Fibroblast of skin of abdomen (primary cell): ENCODE data around the gene MYL4.
A peak's percentile ranks its signal among the peaks of the same experiment; 100 is the strongest.
"Not testable (repeated sequence)": the region's sequence is repeated elsewhere in the genome, so short reads cannot be mapped to it uniquely, and the experiment has no call there.

Source experiments
- DNase-seq: peaks from one replicate; pipeline ENCODE4 v3.0.0-alpha.2; 2013

MYL4 gene

DNA sequence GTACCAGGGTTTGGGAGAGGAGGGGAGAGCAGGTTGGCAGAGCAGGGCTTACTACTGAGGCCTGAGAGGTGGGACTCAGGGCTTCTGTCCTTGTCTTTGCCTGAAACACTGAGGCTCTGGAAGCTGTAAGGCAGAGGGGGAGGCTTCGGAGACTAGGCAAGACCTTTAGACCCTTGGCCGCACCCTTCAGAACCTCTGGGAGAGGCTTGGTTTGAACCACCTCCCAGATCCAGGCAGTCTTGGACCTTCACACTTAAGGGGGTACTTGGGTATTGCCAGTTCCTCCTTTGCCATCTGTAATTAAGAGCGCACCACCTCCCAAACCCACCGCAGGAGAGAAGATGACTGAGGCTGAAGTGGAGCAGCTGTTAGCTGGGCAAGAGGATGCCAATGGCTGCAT, 12.9 kb downstream of the MYL4 start:
- DNase-seq = no peak

- DNase-seq = no peak
These were observed 13.9 kb downstream of the MYL4 start for GRCh38 chr17:47223007-47223406.

- DNase-seq = no peak
These were observed 14.3 kb downstream of the MYL4 start for GRCh38 chr17:47223460-47223859.

DNA sequence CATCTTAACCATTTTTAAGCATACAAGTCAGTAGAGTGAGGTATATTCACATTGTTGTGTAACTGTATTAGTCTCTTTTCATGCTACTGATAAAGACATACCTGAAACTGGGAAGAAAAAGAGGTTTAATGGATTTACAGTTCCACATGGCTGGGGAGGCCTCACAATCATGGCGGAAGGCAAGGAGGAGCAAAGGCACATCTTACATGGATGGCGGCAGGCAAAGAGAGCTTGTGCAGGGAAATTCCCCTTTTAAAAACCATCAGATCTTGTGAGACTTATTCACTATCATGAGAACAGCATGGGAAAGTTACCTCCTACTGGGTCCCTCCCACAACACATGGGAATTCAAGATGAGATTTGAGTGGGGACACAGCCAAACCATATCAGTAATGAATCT, 14.9 kb downstream of the MYL4 start:
- not testable (repeated sequence) for DNase-seq

- DNase-seq = peak; percentile 43
These were observed 15.8 kb downstream of the MYL4 start for GRCh38 chr17:47224966-47225365.

GRCh38 chr17:47225436-47225858, 16.3 kb downstream of the MYL4 start:
- DNase-seq = peak; percentile 89

DNA sequence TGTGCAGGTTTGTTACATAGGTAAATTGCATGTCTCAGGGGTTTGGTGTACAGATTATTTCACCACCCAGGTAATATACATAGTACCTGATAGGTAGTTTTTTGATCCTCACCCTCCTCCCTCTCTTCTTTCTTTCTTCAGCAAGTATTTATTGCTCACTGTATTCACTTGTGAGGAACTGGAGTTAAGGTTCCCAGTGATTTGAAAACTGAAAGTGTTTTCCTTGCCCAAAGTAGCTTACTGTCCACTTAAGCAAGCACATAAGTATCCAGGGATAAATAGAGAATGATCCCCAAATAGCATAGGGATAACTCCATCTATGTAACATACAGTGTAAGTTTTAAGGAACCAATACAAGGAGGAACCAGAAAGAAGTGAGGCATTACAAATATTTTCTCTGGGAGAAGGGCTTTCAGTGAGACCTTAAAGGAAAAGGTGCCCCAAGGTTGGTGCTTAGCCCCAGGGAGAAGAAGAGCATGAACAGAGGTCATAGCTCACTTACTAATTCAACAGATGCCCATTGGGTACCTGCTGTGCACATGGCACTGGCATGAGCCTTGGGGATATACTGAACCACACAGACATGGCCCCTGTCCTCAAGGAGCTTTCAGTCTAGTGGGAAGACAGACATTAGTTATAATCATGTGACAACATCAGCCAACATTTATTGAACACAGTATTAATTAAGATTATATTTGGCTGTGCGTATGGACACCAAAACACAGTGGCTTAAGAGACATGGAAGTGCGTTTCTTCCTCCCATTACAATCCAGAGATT, 17.0 kb downstream of the MYL4 start:
- no peak for DNase-seq

DNA sequence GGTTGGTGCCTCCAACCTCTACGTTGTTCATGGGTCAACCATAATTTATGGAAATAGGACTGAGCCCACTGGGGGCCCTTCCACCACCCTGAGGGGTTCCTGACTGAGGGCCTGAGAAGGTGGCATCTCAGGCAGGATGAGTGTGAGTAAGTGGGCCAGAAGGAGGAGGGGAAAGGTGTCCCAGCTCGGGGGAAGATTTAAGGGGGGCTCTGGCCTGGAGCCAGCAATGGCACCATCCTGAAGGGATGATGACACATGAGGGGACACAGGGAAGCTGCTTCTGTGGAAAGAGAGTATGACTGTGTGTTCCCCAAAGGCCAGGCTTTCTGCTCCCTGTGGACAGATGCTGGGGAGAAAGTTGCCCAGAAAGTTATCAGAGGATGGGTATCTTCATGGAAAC, 18.7 kb downstream of the MYL4 start:
- no peak for DNase-seq

DNA sequence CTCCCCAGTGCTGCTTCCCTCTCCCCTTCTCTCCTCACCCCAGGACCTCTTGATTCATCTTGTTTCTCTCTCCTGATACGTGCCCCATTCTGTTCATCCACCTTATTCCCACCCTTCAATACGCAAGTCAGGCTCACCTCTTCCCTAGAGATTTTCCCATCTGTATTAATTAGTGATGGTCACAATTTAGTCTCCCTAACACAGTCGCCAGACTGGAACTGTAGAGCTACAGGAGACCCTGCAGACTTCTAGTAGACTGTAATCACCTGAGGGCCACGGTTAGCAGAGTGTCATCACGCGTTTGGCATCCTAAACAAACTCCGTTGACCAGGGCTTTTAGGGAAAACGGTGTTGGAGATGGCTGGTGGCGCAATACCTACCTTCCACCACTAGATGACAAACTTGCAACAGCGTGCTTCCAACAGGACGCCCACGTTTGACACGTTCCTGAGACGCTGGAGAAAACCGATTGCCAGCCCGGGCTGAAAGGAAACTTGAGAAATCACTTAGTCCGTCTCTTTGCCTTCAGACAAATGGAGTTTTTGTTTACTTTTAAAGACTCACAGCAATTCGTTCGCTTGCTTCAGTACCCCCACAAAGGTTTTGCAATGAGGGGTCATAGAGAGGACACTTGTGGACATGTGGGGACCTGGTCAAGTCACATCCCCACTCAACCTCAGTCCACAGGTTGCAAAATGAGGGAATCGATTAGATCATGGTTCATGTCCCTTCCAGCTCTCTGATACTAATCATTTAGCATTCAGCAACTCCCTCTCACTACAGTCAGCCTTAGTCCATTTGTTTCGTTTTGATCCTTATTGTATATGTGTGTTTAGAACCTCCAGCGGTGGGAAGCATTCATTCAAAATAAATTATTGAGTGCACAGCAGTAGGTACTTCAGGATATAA, 20.6 kb downstream of the MYL4 start:
- peak; percentile 92 for DNase-seq

- DNase-seq = no peak
These were observed 21.7 kb downstream of the MYL4 start for GRCh38 chr17:47230864-47231263.

- no peak for DNase-seq
These were observed 22.2 kb downstream of the MYL4 start for GRCh38 chr17:47231334-47231733.

DNA sequence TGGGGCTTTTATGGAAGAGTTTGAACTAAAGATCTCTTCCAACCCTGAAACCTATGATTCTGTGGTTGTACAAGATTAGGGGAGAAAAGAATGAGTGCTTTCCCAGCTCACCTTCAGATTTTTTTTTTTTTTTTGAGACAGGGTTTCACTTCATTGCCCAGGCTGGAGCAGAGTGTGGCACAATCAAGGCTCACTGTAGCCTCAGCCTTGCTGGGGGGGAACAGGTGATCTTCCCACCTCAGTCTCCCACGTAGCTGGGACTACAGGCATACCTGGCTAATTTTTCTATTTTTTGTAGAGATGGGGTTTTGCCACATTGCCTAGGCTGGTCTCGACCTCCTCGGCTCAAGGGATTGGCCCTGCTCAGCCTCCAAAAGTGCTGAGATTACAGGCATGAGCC, 22.7 kb downstream of the MYL4 start:
- DNase-seq = no peak

DNA sequence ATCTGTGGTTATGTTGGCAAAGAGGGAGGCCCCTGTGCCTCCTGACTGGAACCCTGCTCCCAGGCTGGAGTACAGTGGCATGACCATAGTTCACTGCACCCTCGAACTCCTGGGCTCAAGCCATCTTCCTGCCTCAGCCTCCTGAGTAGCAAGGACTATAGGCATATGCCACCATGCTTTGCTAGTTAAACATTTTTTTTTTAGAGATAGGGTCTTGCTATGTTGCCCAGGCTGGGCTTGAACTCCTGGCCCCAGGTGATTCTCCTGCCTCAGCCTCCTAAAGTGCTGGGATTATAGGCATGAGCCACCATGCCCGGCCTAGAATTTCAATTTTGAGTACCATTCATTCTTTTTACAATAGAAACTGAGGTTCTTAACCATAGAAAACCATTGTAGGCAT, 23.3 kb downstream of the MYL4 start:
- no peak for DNase-seq

DNA sequence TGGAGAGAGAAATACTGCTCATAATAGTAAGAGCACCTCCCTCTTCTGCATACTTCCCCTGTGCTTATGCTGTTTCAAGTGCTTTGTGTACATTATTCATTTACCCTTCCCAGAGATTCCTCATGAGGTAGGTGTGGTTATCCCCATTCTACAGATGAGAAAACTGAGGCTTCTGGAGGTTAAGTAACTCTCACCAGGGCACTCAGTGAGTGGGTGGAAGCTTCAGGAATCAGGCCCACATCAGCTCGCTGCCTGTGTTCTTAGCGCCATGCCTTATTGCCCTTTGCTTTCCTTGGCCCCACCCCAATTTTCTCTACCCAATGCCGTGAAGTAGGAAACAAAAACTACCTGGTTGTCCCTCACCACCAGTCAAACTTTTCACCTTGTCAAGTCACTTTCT, 26.4 kb downstream of the MYL4 start:
- no peak for DNase-seq

DNA sequence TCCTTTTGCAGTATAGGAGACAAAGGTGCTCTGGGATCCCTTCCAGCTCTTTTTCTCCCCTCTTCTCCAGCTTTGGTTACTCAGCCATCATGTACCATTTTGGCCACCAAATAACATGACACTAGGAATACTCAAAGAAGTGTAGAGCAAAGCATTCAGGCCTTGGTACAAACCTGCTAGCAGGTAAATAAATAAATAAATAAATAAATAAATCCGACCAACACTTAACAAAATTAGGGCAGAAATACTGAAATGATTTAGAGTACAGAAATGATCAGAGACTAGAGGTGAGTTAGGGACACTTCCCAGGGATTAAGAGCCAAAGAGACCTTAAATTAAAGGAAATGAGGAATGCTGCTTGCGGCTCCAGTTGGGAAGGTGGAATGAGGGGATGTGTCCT, 26.8 kb downstream of the MYL4 start:
- DNase-seq = no peak

DNA sequence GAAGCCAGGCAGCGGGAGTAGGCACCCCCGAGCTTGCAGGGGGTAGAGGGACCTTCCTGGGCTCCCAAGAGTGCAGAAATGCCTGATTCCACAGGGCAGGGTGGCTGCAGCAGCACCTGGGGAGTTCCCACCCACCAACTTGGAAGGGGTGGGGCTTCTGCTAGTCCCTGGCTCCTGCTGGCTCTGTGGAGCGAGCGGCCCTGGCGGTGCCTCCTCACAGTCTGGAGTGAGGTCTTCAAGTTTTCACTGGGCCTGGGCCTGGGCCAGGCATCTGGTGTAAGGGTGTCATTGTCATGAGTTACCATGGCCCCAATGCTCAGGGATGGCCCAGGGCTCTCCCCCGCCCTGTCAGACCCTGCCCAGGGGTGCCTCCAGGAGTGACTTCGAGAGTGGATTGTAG, 28.7 kb downstream of the MYL4 start:
- DNase-seq = no peak

- DNase-seq = no peak
These were observed 29.3 kb downstream of the MYL4 start for GRCh38 chr17:47238321-47239010.

DNA sequence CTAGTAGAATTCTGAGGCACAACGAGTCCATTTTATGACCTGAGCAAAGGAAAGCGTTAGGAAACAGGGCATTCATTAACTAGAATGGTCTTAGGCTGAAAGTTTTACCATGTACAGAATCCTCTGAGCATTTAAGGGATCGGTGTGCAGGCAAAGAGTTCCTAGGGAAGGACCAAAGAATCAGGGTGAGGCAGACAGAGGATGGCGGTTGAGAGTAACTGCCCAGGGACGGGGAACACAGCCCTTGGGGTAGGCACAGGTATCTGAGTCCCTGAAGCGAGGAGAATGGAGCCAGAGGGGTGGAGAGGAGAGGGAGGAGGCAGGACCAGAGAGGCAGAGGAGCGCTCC, 30.4 kb downstream of the MYL4 start:
- no peak for DNase-seq

- peak; percentile 94 for DNase-seq
These were observed 31.0 kb downstream of the MYL4 start for GRCh38 chr17:47239967-47240651.

GRCh38 chr17:47240806-47241205, 31.7 kb downstream of the MYL4 start:
- no peak for DNase-seq

- DNase-seq = no peak
These were observed 33.5 kb downstream of the MYL4 start for GRCh38 chr17:47242648-47243047.

GRCh38 chr17:47243737-47244598, 34.8 kb downstream of the MYL4 start:
- DNase-seq = no peak
